Measurements from ENCODE around the gene CEL.
A peak's percentile ranks its signal among the peaks of the same experiment; 100 is the strongest.
"Not testable (repeated sequence)": the region's sequence is repeated elsewhere in the genome, so short reads cannot be mapped to it uniquely, and the experiment has no call there.

Gene CEL

GRCh38 chr9:133067813-133068212, 6.0 kb downstream of the CEL start:
- no peak for DNase-seq (ENCODE audit: low read depth)
- TF ChIP-seq, protein P1, sequence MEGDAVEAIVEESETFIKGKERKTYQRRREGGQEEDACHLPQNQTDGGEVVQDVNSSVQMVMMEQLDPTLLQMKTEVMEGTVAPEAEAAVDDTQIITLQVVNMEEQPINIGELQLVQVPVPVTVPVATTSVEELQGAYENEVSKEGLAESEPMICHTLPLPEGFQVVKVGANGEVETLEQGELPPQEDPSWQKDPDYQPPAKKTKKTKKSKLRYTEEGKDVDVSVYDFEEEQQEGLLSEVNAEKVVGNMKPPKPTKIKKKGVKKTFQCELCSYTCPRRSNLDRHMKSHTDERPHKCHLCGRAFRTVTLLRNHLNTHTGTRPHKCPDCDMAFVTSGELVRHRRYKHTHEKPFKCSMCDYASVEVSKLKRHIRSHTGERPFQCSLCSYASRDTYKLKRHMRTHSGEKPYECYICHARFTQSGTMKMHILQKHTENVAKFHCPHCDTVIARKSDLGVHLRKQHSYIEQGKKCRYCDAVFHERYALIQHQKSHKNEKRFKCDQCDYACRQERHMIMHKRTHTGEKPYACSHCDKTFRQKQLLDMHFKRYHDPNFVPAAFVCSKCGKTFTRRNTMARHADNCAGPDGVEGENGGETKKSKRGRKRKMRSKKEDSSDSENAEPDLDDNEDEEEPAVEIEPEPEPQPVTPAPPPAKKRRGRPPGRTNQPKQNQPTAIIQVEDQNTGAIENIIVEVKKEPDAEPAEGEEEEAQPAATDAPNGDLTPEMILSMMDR (conservative IDR thresholded peaks at IDR 0.05; ENCODE audit: control insufficient read depth, insufficient read depth, low read depth, low read length): no peak
- no peak overlapping the region for H3K4me3 ChIP-seq (ENCODE audit: control insufficient read depth, low read depth, low read length)

GRCh38 chr9:133068431-133068830, 6.7 kb downstream of the CEL start:
- not testable (repeated sequence) for DNase-seq (ENCODE audit: low read depth); H3K4me3 ChIP-seq (ENCODE audit: control insufficient read depth, low read depth, low read length)

DNA sequence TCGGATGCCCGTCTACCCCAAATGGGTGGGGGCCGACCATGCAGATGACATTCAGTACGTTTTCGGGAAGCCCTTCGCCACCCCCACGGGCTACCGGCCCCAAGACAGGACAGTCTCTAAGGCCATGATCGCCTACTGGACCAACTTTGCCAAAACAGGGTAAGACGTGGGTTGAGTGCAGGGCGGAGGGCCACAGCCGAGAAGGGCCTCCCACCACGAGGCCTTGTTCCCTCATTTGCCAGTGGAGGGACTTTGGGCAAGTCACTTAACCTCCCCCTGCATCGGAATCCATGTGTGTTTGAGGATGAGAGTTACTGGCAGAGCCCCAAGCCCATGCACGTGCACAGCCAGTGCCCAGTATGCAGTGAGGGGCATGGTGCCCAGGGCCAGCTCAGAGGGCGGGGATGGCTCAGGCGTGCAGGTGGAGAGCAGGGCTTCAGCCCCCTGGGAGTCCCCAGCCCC, 8.8 kb downstream of the CEL start:
- not testable (repeated sequence) for DNase-seq (ENCODE audit: low read depth); H3K4me3 ChIP-seq (ENCODE audit: control insufficient read depth, low read depth, low read length)

DNA sequence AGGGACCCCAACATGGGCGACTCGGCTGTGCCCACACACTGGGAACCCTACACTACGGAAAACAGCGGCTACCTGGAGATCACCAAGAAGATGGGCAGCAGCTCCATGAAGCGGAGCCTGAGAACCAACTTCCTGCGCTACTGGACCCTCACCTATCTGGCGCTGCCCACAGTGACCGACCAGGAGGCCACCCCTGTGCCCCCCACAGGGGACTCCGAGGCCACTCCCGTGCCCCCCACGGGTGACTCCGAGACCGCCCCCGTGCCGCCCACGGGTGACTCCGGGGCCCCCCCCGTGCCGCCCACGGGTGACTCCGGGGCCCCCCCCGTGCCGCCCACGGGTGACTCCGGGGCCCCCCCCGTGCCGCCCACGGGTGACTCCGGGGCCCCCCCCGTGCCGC, 9.2 kb downstream of the CEL start:
- H3K4me3 ChIP-seq (ENCODE audit: control insufficient read depth, low read depth, low read length); DNase-seq (ENCODE audit: low read depth): not testable (repeated sequence)

- TF ChIP-seq, protein P1 (conservative IDR thresholded peaks at IDR 0.05; ENCODE audit: control insufficient read depth, insufficient read depth, low read depth, low read length): no peak
- no peak overlapping the region for H3K4me3 ChIP-seq (ENCODE audit: control insufficient read depth, low read depth, low read length)
- DNase-seq (ENCODE audit: low read depth): no peak
Measured at GRCh38 chr9:133071484-133072150, 9.8 kb downstream of the CEL start.

GRCh38 chr9:133072210-133072609, 10.4 kb downstream of the CEL start:
- not testable (repeated sequence) for H3K4me3 ChIP-seq (ENCODE audit: control insufficient read depth, low read depth, low read length); DNase-seq (ENCODE audit: low read depth)

DNA sequence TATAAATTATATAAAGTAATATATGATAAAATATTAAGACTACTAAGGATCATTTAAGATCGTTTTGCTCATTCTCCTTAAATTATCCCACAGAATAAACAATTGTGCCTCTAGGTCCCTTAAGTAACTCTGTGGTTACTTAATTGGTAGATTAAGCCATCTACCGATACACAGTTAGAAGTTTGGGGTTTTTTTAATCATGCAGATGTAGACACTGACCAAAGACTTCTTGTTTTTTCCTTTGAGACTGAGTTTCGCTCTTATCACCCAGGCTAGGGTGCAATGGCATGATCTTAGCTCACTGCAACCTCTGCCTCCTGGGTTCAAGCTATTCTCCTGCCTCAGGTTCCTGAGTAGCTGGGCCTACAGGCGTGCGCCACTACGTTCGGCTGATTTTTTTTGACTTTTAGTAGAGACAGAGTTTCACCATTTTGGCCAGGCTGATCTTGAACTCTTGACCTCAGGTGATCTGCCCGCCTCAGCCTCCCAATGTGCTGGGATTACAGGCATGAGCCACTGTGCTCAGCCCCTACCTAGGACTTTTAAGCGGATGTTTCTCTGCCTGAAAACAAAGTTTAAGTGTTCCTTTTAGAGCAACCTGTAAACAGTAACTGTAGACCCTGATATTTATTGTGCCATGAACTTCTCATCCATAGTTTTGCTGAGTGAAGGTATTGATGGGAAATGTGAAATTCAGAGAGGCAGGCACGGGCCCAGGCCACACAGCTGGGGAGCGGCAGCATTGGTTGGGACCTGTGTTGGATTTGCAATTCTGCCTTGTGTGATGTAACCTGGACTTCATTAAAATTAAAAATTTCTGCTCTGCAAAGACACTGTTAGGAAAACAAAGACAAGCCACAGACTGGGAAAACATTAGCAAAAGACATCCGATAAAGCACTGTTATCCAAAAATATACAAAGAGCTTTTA, 11.6 kb downstream of the CEL start:
- no peak overlapping the region for H3K4me3 ChIP-seq (ENCODE audit: control insufficient read depth, low read depth, low read length)
- TF ChIP-seq, protein P1 (conservative IDR thresholded peaks at IDR 0.05; ENCODE audit: control insufficient read depth, insufficient read depth, low read depth, low read length): no peak
- no peak for DNase-seq (ENCODE audit: low read depth)

GRCh38 chr9:133074111-133074651, 12.4 kb downstream of the CEL start:
- TF ChIP-seq, protein P1 (conservative IDR thresholded peaks at IDR 0.05; ENCODE audit: control insufficient read depth, insufficient read depth, low read depth, low read length): no peak
- peak; percentile 60 for DNase-seq (ENCODE audit: low read depth)
- H3K4me3 ChIP-seq (ENCODE audit: control insufficient read depth, low read depth, low read length): no peak overlapping the region
